IMR-90 (cell line): ENCODE results near the gene XKRX. TPM values are rescaled to one million over a fixed set of nuclear protein-coding genes. Genes with fewer than 3 reads are reported as not detected.

Experiments used
- ATAC-seq: fragments of 200-7000 bp; cut with Tn5 transposase; 2 replicates; pipeline ENCODE4 v1.9.1; 2020; ENCODE audit warnings: low read depth, mild to moderate bottlenecking, moderate library complexity
- BruUV-seq: library from RNA; stranded (reverse); fragments of 400-500 nt; replicated peaks from 2 replicates; lab custom pipeline; 2021; lab: Mats Ljungman, UMichigan
- CTCF ChIA-PET: fragments of 300-600 bp; formaldehyde crosslinking; extraction: SDS; loops from one replicate; lab custom pipeline; 2021; ENCODE audit warnings: antibody characterized with exemption; lab: Yijun Ruan, JAX
- POLR2A ChIA-PET: fragments of 300-600 bp; sonication (Branson Sonifier 250); formaldehyde crosslinking; loops from one replicate; lab custom pipeline; 2022; ENCODE audit warnings: antibody characterized with exemption; ENCODE audit not compliant: unreplicated experiment; lab: Charles Lee
- DNase-seq: peaks from one replicate; pipeline ENCODE4 v3.0.0; 2013
- H2AFZ ChIP-seq: replicated peaks from 2 replicates; pipeline ENCODE3; 2013; ENCODE audit warnings: low read length, mild to moderate bottlenecking; ENCODE audit not compliant: poor library complexity
- H2AK5ac ChIP-seq: 2 replicates; pipeline ENCODE4 v1.6.1; 2013; ENCODE audit warnings: low read depth, low read length, inconsistent platforms
- H2AK9ac ChIP-seq: replicated peaks from 2 replicates; pipeline ENCODE3; 2013; ENCODE audit warnings: mild to moderate bottlenecking, low read depth, low read length, moderate library complexity; ENCODE audit not compliant: poor library complexity
- H2BK120ac ChIP-seq: 2 replicates; pipeline ENCODE4 v1.6.1; 2013; ENCODE audit warnings: low read depth, low read length, inconsistent platforms
- H2BK15ac ChIP-seq: 3 replicates; pipeline ENCODE4 v1.6.1; 2013; ENCODE audit warnings: low read depth, low read length, inconsistent platforms
- H2BK20ac ChIP-seq: 2 replicates; pipeline ENCODE4 v1.6.1; 2013; ENCODE audit warnings: low read depth, mild to moderate bottlenecking, inconsistent platforms, low read length, moderate library complexity
- H2BK5ac ChIP-seq: 2 replicates; pipeline ENCODE4 v1.6.1; 2013; ENCODE audit warnings: mild to moderate bottlenecking, low read depth, low read length, inconsistent platforms; ENCODE audit not compliant: poor library complexity, severe bottlenecking
- H3K14ac ChIP-seq: replicated peaks from 2 replicates; pipeline ENCODE4 v1.6.1; 2013; ENCODE audit warnings: low read depth, low read length, inconsistent platforms
- H3K18ac ChIP-seq: 2 replicates; pipeline ENCODE4 v1.6.1; 2013; ENCODE audit warnings: low read depth, low read length, control low read depth
- H3K23ac ChIP-seq: 2 replicates; pipeline ENCODE4 v1.6.1; 2013; ENCODE audit warnings: low read depth, low read length, inconsistent platforms
- H3K27ac ChIP-seq: 2 replicates; pipeline ENCODE4 v1.5.1; 2013; ENCODE audit warnings: mild to moderate bottlenecking, control low read depth, low read length; ENCODE audit not compliant: insufficient read depth
- H3K27me3 ChIP-seq: 2 replicates; pipeline ENCODE4 v1.6.1; 2013; ENCODE audit warnings: low read length; ENCODE audit not compliant: control insufficient read depth, insufficient read depth
- H3K36me3 ChIP-seq: 2 replicates; pipeline ENCODE4 v1.6.1; 2013; ENCODE audit warnings: low read length, mixed read lengths; ENCODE audit not compliant: control insufficient read depth, insufficient read depth
- H3K4ac ChIP-seq: 2 replicates; pipeline ENCODE4 v1.6.1; 2013; ENCODE audit warnings: low read depth, low read length, inconsistent platforms
- H3K4me1 ChIP-seq: 2 replicates; pipeline ENCODE4 v1.6.1; 2013; ENCODE audit warnings: low read length, mixed read lengths; ENCODE audit not compliant: control insufficient read depth, insufficient read depth
- H3K4me2 ChIP-seq: 2 replicates; pipeline ENCODE4 v1.6.1; 2013; ENCODE audit warnings: low read depth, mild to moderate bottlenecking, control low read depth, low read length, moderate library complexity
- H3K4me3 ChIP-seq: 2 replicates; pipeline ENCODE4 v1.5.1; 2013; ENCODE audit warnings: low read depth, mild to moderate bottlenecking, control low read depth, low read length, moderate library complexity; ENCODE audit not compliant: insufficient read depth
- H3K56ac ChIP-seq: 2 replicates; pipeline ENCODE4 v1.6.1; 2013; ENCODE audit warnings: low read length, inconsistent platforms; ENCODE audit not compliant: insufficient read depth; ENCODE audit errors: extremely low read depth
- H3K79me1 ChIP-seq, 2 experiments: 2 replicates each; pipeline ENCODE4 v1.6.1; 2013; ENCODE audit warnings: low read length in 2 of 2, inconsistent platforms in 1 of 2, low read depth in 1 of 2
- H3K9ac ChIP-seq: 2 replicates; pipeline ENCODE4 v1.6.1; 2013; ENCODE audit warnings: low read depth, low read length, control low read depth
- H3K9me1 ChIP-seq: 2 replicates; pipeline ENCODE4 v1.6.1; 2013; ENCODE audit warnings: low read length, inconsistent platforms; ENCODE audit not compliant: insufficient read depth
- H3K9me3 ChIP-seq: 2 replicates; pipeline ENCODE4 v1.6.1; 2013; ENCODE audit warnings: low read length; ENCODE audit not compliant: control insufficient read depth, insufficient read depth
- H4K20me1 ChIP-seq: 2 replicates; pipeline ENCODE4 v1.6.1; 2013; ENCODE audit warnings: low read length, inconsistent platforms; ENCODE audit not compliant: insufficient read depth
- H4K5ac ChIP-seq: 2 replicates; pipeline ENCODE4 v1.6.1; 2013; ENCODE audit warnings: mild to moderate bottlenecking, low read depth, low read length, control low read depth
- H4K8ac ChIP-seq, 2 experiments: 2 replicates each; pipeline ENCODE4 v1.6.1; 2013; ENCODE audit warnings: low read depth in 2 of 2, low read length in 2 of 2, control low read depth in 1 of 2, inconsistent platforms in 1 of 2
- H4K91ac ChIP-seq: 2 replicates; pipeline ENCODE4 v1.6.1; 2013; ENCODE audit warnings: low read depth, low read length, inconsistent platforms; ENCODE audit not compliant: insufficient read depth
- BHLHE40 ChIP-seq: fragments of 150-350 bp; IDR thresholded peaks from 2 replicates; pipeline ENCODE4 v1.6.1; 2016; ENCODE audit warnings: mild to moderate bottlenecking, low read depth, low read length
- CEBPB ChIP-seq: IDR thresholded peaks from 2 replicates; pipeline ENCODE4 v1.6.1; 2012; ENCODE audit warnings: low read depth, low read length, improper control_type of control experiment
- CHD1 ChIP-seq: IDR thresholded peaks from 2 replicates; pipeline ENCODE4 v1.6.1; 2012; ENCODE audit warnings: low read depth, low read length, improper control_type of control experiment
- FOS ChIP-seq: fragments of 150-350 bp; IDR thresholded peaks from 2 replicates; pipeline ENCODE4 v1.6.1; 2016; ENCODE audit warnings: low read depth, low read length
- MAFK ChIP-seq: IDR thresholded peaks from 2 replicates; pipeline ENCODE4 v1.6.1; 2012; ENCODE audit warnings: low read depth, low read length, improper control_type of control experiment
- MAZ ChIP-seq: IDR thresholded peaks from 2 replicates; pipeline ENCODE4 v1.6.1; 2012; ENCODE audit warnings: low read depth, mild to moderate bottlenecking, low read length, improper control_type of control experiment, moderate library complexity, borderline replicate concordance
- MXI1 ChIP-seq: IDR thresholded peaks from 2 replicates; pipeline ENCODE4 v1.6.1; 2012; ENCODE audit warnings: low read depth, mild to moderate bottlenecking, low read length, moderate library complexity, borderline replicate concordance
- NFE2L2 ChIP-seq: fragments of 150-350 bp; IDR thresholded peaks from 2 replicates; pipeline ENCODE4 v1.6.1; 2016; ENCODE audit warnings: low read depth, mild to moderate bottlenecking, low read length
- POLR2A ChIP-seq: IDR thresholded peaks from 2 replicates; pipeline ENCODE4 v1.6.1; 2012; ENCODE audit warnings: mild to moderate bottlenecking, low read depth, low read length
- RAD21 ChIP-seq: IDR thresholded peaks from 2 replicates; pipeline ENCODE4 v1.6.1; 2012; ENCODE audit warnings: low read length, improper control_type of control experiment
- RFX5 ChIP-seq: IDR thresholded peaks from 2 replicates; pipeline ENCODE4 v1.8.0; 2012; ENCODE audit warnings: low read depth, mild to moderate bottlenecking, low read length, moderate library complexity
- SMC3 ChIP-seq: fragments of 150-350 bp; IDR thresholded peaks from 2 replicates; pipeline ENCODE4 v1.6.1; 2016; ENCODE audit warnings: low read depth, mild to moderate bottlenecking, antibody characterized with exemption, low read length, moderate library complexity
- USF2 ChIP-seq: fragments of 150-350 bp; IDR thresholded peaks from 2 replicates; pipeline ENCODE4 v1.6.1; 2017; ENCODE audit warnings: mild to moderate bottlenecking, antibody characterized with exemption, low read length, low read depth
- WGBS, 2 experiments: methylation state at CpG; one replicate each; pipeline versions ENCODE4 v1.1.5 to v1.1.7; 2013; ENCODE audit warnings: missing lambda C conversion rate in 2 of 2; ENCODE audit not compliant: insufficient read length in 1 of 2; ENCODE audit errors: extremely low coverage in 2 of 2; 5-methylcytosine and 5-hydroxymethylcytosine counted together
- dilution Hi-C: fragments of 300-500 bp; cut with HindIII; formaldehyde crosslinking; loops from one replicate; pipeline ENCODE4 v1.14.3; 2018; ENCODE audit warnings: low sequenced_read_pairs; ENCODE audit not compliant: unreplicated experiment
- in situ Hi-C: fragments of 300-500 bp; cut with MboI; formaldehyde crosslinking; loops from 3 replicates; pipeline ENCODE4 v1.14.3; 2019; ENCODE audit warnings: low sequenced_read_pairs, inconsistent platforms, mixed read lengths
- intact Hi-C: fragments of 100-400 bp; cut with micrococcal nuclease; formaldehyde crosslinking; loops from 2 replicates; pipeline ENCODE4 v1.10.0; 2022
- polyA plus RNA-seq, 3 experiments: library from polyadenylated mRNA; depleted of rRNA; stranded (reverse); fragments of >200 nt; gene quantifications; 2 replicates each; pipeline ENCODE4 v1.2.3, GENCODE V29; 2012; ENCODE audit warnings: low replicate concordance in 1 of 3
- total RNA-seq: library from RNA; depleted of rRNA; stranded (reverse); fragments of >200 nt; gene quantifications from 2 replicates; pipeline ENCODE4 v1.2.3, GENCODE V29; 2012

Gene XKRX
- total and polyA plus RNA-seq, 2 of the 4 experiments (the other 2 are of a cell fraction), result 0.39 to 0.90 TPM

DNA sequence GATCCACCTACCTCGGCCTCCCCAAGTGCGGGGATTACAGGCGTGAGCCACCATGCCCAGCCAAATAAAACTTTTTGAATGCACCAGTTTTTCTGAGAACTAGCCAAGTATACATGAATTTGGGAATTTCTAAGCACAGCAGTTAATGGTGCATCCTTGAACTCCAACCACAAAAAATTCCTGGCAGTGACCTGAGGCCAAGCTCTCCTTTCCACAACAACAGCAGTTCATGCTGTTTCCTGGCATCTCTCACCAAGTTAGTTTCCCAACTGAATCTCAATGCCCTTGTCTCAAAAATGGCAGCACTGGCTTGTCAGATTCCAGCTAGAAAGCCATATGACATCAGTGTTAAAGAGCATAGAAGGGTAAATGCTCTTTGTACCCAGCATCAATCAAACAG, 15.9 kb upstream of the XKRX start:
- Histone ChIP-seq H4K8ac (no peak overlapping the region), H3K9me1 (no peaks in the 10 kb centered on the region), H3K9ac (no peak overlapping the region), H3K36me3 (no peaks in the 10 kb centered on the region), H4K5ac (no peak overlapping the region), H2BK5ac (no peak overlapping the region), H3K27me3 (peaks cover 2% of the 10 kb centered on the region; the same call in 1 of the 2 replicates), H4K20me1 (no peaks in the 10 kb centered on the region), H3K4me2 (no peak overlapping the region), H4K91ac (no peak overlapping the region), H3K4ac (no peak overlapping the region), H2AFZ (no peak overlapping the region), H3K79me1 (no peaks in the 10 kb centered on the region), H3K23ac (no peak overlapping the region), H3K9me3 (no peaks in the 10 kb centered on the region), H3K4me1 (no peaks in the 10 kb centered on the region), H3K4me3 (no peak overlapping the region), H2AK9ac (no peak overlapping the region), H2BK15ac (no peak overlapping the region), H3K14ac (no peak overlapping the region), H2AK5ac (no peak overlapping the region), H2BK120ac (no peak overlapping the region), H2BK20ac (no peak overlapping the region), H3K18ac (no peak overlapping the region), H3K56ac (no peak overlapping the region), H3K27ac (no peak overlapping the region)
- ChIA-PET CTCF (no interaction called here), POLR2A (no interaction called here)
- in situ Hi-C loops, result no loop called here
- no TSS peak for BruUV-seq
- 80% methylated on average over 1 of the region's 3 CpGs; no CpG with 5 or more reads in 1 of the 2 experiments for WGBS, 2 experiments
- TF ChIP-seq MAZ, result no peak
- TF ChIP-seq CEBPB, result no peak
- TF ChIP-seq MAFK, result no peak
- no peak for TF ChIP-seq FOS
- no peak for TF ChIP-seq SMC3
- no peak for TF ChIP-seq POLR2A
- TF ChIP-seq CHD1, result no peak
- no peak for TF ChIP-seq BHLHE40
- TF ChIP-seq NFE2L2, result no peak
- TF ChIP-seq RAD21, result no peak
- no peak for TF ChIP-seq MXI1
- no peak for TF ChIP-seq USF2
- TF ChIP-seq RFX5, result no peak
- no peak for DNase-seq
- intact Hi-C loops, result no loop called here
- no peak for ATAC-seq
- dilution Hi-C loops, result no loop called here
